Measurements from ENCODE around the gene SHISAL1.

SHISAL1 gene

DNA sequence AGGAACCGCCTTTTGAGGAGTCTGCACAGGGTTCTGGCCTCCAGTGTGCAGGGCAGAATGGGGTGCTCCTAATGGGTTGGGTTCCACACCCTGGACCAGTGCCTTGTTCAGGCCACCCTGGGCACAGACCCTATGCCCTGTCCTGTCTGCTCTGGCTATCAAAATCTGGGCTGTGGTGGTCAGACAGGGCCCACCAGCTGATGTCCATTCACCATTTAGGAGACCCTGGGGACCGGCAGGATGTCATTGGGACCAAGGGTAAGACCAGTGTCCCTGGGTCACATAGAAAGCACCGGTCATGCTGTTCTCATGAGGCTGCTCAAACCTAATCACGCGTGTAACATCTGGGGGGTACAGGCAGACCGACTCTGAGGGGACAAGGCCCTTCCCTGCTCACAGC, 94.7 kb downstream of the SHISAL1 start:
- peaks cover 13% of the 10 kb centered on the region for H3K27me3 Mint-ChIP-seq
- no peak for ATAC-seq
- no peaks in the 10 kb centered on the region for H3K9me3 Mint-ChIP-seq
- no peak overlapping the region for H3K4me3 Mint-ChIP-seq
- no peak overlapping the region for H3K27ac Mint-ChIP-seq
- H3K36me3 Mint-ChIP-seq, result no peaks in the 10 kb centered on the region
- H3K4me1 Mint-ChIP-seq, result no peaks in the 10 kb centered on the region

DNA sequence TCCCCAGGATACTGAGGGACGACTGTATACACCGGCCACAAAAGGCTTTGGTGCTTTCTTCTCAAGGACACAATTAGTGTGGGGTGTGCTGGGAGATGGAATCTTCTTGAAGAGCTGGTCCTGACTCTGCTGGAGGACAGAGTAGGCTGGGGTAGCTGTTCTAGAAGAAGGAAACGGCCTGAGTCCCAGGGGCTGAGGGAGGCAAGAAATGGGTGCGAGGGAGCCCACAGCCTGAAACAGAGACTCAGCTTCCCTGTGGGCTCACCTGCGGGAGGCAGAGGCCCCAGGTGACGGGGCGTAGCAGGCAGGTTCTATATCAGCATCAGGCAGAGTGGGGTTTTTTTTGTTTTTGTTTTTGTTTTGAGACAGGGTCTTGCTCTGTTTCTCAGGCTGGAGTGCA, 95.4 kb downstream of the SHISAL1 start:
- no peak overlapping the region for H3K27ac Mint-ChIP-seq
- no peak for ATAC-seq

DNA sequence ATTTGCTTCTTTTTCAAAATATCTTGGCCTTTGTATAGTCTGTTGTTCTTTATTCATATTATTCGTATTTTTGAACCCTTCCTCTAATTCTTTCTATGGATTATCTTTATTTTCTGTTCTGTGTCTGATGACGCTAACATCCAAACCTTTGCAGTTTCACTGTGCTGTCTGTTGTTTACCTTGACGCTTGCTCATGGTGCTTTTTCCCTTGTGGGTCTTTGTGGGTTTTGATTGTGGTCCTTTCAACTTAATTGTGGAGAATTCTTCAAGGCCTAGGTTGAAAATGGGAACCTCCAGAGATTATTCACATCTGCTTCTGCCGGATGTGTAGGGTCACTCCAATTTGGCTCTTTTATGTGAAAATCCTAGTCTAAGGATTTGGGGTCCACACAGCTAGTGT, 97.5 kb downstream of the SHISAL1 start:
- no peak for ATAC-seq
- no peaks in the 10 kb centered on the region for H3K9me3 Mint-ChIP-seq
- no peaks in the 10 kb centered on the region for H3K27me3 Mint-ChIP-seq
- no peak overlapping the region for H3K27ac Mint-ChIP-seq
- peaks cover 13% of the 10 kb centered on the region for H3K36me3 Mint-ChIP-seq
- no peak overlapping the region for H3K4me3 Mint-ChIP-seq
- H3K4me1 Mint-ChIP-seq, result no peaks in the 10 kb centered on the region

More for the DNA sequence above, 95.4 kb downstream of the SHISAL1 start:
- Mint-ChIP-seq H3K4me1 (no peaks in the 10 kb centered on the region), H3K36me3 (no peaks in the 10 kb centered on the region), H3K4me3 (no peak overlapping the region), H3K9me3 (no peaks in the 10 kb centered on the region), H3K27me3 (peaks cover 10% of the 10 kb centered on the region)

DNA sequence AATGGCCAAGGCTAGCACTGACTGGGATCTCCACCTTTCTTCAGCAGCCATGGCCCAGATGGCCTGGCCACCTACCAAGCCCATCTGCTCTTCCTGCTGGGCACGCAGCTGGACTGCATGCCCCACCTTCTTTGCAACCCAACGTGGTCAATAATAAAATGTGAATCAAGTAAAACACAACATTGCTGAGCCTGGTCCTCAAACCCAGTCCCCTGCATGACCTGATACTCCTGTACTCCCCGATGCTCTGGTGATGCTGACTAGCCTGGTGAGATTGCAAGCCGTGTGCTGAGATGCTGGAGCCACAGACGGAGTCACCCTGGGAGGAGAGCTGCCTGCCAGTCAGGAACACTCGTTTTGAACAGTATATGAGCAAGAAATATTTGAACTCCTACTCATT, 98.0 kb downstream of the SHISAL1 start:
- Mint-ChIP-seq H3K36me3 (peaks cover 18% of the 10 kb centered on the region), H3K4me3 (no peak overlapping the region), H3K9me3 (peaks cover 3% of the 10 kb centered on the region), H3K27ac (no peak overlapping the region), H3K27me3 (no peaks in the 10 kb centered on the region), H3K4me1 (peaks cover 2% of the 10 kb centered on the region)
- no peak for ATAC-seq

DNA sequence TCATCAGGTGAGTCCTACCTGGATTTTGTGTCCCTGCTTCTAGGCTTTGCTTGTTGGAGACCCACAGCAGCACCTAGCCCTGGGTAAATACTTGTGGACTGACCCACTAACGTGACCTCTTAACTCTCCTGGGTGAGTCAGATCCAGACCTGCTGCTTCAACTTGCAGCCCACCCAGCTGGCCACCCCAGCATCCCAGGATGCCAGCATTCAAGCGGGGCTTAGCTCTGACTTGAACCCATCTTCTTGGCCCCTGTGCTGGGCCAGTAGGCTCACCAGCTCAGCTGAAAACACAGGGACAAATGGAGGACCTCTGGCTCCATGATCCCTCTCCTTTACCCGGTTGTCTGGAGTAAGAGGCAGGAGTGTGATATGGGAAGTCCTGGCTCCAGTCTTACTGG, 98.6 kb downstream of the SHISAL1 start:
- peaks cover 7% of the 10 kb centered on the region for H3K4me1 Mint-ChIP-seq
- peaks cover 24% of the 10 kb centered on the region for H3K36me3 Mint-ChIP-seq
- ATAC-seq, result no peak
- no peak overlapping the region for H3K27ac Mint-ChIP-seq
- no peaks in the 10 kb centered on the region for H3K27me3 Mint-ChIP-seq
- no peak overlapping the region for H3K4me3 Mint-ChIP-seq
- H3K9me3 Mint-ChIP-seq, result peaks cover 6% of the 10 kb centered on the region

DNA sequence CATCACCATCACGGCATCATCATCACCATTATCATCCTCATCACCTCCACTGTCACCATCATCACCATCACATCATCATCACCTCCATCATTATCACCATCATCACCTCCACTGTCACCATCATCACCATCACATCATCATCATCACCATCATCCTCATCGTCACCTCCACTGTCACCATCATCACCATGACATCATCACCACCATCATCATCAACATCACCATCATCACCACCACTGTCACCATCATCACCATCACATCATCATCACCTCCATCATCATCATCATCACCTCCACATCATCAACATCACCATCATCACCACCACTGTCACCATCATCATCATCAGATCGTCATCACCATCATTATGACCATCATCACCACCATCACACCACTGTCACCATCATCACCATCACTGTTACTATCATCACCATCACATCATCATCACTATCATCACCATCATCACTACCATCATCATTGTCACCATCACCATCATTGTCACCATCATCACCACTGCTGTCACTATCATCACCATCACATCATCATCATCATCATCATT, 99.2 kb downstream of the SHISAL1 start:
- Mint-ChIP-seq H3K4me1 (peaks cover 14% of the 10 kb centered on the region), H3K27me3 (no peaks in the 10 kb centered on the region), H3K27ac (no peak overlapping the region), H3K4me3 (no peak overlapping the region), H3K36me3 (peaks cover 27% of the 10 kb centered on the region), H3K9me3 (peaks cover 6% of the 10 kb centered on the region)
- no peak for ATAC-seq

DNA sequence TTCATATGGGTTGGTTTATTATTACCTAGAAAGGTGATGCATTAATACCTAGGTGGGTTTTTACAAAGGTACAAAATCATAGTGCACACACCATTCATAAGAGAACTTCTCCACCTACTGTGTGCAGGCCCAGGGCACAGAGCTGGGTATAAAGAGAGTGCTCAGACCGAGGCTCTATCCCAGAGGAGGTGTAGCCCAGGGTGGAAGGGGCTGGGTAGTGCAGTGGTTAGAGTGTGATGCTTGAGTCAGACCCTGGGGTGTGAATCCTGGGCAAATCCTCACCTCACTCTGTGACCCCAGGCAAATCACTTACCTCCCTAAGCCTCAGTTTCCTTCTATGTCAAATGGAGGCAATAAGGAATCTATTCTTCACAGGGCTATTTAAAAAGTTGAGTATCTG, 99.8 kb downstream of the SHISAL1 start:
- Mint-ChIP-seq H3K27ac (no peak overlapping the region), H3K9me3 (peaks cover 6% of the 10 kb centered on the region)
- peak; percentile 36 for ATAC-seq

DNA sequence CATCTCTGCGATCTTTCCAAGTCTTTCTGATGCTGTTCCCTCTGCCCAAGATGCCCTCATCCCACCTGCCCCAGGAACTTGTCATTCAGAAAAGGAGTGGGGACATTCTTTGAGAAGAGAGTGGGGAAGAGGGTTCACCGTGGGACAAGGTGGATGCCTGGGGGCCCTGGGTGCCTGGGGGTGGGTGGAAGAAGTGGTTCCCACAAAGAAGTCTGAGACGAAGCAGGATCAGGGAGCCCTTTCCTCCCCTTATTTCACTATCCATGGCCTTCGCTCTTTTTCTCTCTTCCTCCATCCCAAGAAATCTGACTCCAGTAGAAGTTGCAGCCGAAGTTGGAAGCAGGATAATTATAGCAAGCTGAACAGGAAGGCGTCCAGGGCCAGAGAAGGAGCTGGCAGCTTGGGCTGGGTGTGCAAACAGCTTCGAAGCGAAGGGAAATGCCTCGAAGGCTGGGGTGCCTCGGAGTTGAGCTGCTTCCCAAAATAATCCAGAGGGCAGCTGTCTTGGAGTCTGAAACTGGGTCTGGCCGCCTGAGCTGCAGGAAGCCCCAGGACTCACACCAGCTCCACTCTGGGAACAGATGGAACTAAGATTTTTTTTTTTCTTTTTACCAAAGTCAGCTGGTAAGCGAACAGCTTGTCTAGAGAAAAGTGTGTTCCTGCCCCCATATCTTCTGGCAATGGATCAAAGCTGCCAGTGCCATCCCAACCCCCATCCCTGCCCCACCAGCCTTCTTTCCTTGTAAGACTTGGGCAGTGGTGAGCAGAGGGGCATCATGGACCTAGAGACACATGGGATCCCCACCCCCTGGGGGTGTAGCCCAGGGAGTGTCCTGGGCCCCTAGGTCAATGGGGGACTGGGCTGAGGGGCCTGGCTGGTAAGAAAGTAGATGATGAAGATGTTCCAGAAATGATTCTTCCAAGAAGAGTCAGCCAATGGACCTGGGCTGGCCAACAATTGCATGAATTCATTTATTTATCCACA, 100.5 kb downstream of the SHISAL1 start:
- peaks cover 25% of the 10 kb centered on the region for H3K4me1 Mint-ChIP-seq
- peaks cover 6% of the 10 kb centered on the region for H3K9me3 Mint-ChIP-seq
- peaks cover 27% of the 10 kb centered on the region for H3K36me3 Mint-ChIP-seq
- no peak overlapping the region for H3K4me3 Mint-ChIP-seq
- H3K27ac Mint-ChIP-seq, result no peak overlapping the region
- no peak for ATAC-seq
- H3K27me3 Mint-ChIP-seq, result no peaks in the 10 kb centered on the region

More for the DNA sequence above, 99.8 kb downstream of the SHISAL1 start:
- Mint-ChIP-seq H3K27me3 (no peaks in the 10 kb centered on the region), H3K4me1 (peaks cover 20% of the 10 kb centered on the region), H3K4me3 (no peak overlapping the region), H3K36me3 (peaks cover 27% of the 10 kb centered on the region)

DNA sequence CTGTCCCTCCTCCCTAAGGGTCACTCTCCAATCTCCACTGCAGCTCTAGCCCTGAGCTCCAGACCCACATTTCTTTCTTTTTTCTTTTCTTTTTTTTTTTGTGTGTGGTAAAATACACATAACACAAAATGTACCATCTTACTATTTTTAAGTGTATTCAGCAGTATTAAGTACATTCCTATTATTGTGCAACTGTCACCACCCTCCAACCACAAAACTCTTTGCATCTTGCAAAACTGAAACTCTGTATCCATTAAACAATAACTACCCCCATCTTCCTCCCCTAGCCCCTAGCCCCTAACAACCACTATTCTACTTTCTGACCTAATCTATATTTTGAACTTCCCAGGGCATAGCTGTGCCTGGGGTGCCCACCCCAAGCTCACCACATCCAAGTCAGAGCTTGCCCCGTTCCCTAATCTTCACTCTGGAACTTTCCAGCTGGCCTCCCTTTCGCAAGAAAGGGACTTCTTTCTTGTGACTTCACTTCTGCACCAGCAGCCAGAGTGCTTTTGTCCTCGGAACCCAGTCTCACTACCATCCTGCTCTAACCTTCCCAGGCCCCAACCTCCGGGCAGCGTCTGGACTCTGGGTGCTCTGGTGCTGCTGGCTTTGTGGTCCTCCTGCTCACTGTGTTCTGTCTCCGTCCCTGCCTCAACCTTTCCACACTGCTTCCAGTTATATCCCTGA, 101.3 kb downstream of the SHISAL1 start:
- Mint-ChIP-seq H3K4me1 (peaks cover 25% of the 10 kb centered on the region), H3K27me3 (no peaks in the 10 kb centered on the region), H3K27ac (no peak overlapping the region), H3K36me3 (peaks cover 27% of the 10 kb centered on the region), H3K4me3 (no peak overlapping the region), H3K9me3 (peaks cover 6% of the 10 kb centered on the region)
- no peak for ATAC-seq

DNA sequence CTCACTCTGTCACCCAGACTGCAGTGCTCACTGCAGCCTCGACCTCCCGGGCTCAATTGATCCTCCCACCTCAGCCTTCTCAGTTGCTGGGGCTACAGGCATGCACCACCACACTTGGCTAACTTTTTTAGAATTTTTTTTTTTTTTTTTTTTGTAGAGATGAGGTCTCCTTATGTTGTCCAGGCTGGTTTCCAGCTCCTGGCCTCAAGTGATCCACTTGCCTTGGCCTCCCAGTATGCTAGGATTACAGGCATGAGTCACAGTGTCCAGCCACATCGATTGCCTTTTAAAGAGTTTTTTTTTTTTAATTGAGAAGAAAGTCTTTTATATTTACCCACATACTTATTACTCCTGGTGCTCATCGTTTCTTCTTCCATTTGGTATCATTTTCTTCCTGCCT, 102.0 kb downstream of the SHISAL1 start:
- Mint-ChIP-seq H3K36me3 (peaks cover 27% of the 10 kb centered on the region), H3K27me3 (no peaks in the 10 kb centered on the region), H3K4me1 (peaks cover 27% of the 10 kb centered on the region), H3K9me3 (peaks cover 6% of the 10 kb centered on the region), H3K4me3 (no peak overlapping the region), H3K27ac (no peak overlapping the region)
- ATAC-seq, result no peak

DNA sequence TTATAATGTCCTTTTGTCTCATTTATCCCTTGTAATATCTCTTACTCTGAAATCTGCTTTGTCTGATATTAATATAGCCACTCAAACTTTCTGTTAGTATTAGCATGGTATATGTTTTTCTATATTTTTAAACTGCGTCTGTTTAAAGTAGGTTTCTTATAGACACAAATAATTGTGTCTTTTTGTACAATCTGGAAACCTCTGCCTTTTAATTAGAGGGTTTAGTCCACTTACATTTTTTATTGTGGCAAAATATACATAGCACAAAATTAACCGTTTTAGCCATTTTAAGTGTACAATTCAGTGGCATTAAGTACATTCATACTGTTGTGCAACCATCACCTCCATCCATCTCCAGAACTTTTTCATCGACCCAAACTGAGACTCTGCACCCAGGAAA, 103.4 kb downstream of the SHISAL1 start:
- ATAC-seq, result no peak
- H3K4me3 Mint-ChIP-seq, result no peak overlapping the region
- peaks cover 31% of the 10 kb centered on the region for H3K36me3 Mint-ChIP-seq
- peaks cover 6% of the 10 kb centered on the region for H3K9me3 Mint-ChIP-seq
- no peak overlapping the region for H3K27ac Mint-ChIP-seq
- no peaks in the 10 kb centered on the region for H3K27me3 Mint-ChIP-seq
- peaks cover 40% of the 10 kb centered on the region for H3K4me1 Mint-ChIP-seq

DNA sequence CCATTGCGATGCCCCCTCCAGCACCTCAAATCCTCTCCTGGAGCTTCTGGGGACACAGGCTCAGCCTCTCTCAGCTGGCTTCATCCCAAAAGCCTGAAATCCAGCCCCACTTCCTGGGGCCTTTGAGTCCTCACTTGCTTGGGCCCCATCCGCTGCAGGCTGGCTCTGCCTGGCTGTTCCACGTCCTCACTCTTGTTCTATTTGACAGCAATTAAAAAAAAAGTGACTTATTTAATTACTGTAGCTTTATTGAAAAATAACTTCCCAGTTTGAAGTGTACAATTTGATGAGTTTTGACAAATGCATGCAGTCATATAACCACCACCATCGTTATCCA, 104.8 kb downstream of the SHISAL1 start:
- no peak for ATAC-seq
- H3K27me3 Mint-ChIP-seq, result no peaks in the 10 kb centered on the region
- H3K4me1 Mint-ChIP-seq, result peaks cover 48% of the 10 kb centered on the region
- H3K36me3 Mint-ChIP-seq, result peaks cover 43% of the 10 kb centered on the region
- peaks cover 6% of the 10 kb centered on the region for H3K9me3 Mint-ChIP-seq
- no peak overlapping the region for H3K4me3 Mint-ChIP-seq
- H3K27ac Mint-ChIP-seq, result peak overlapping the region; percentile 57

DNA sequence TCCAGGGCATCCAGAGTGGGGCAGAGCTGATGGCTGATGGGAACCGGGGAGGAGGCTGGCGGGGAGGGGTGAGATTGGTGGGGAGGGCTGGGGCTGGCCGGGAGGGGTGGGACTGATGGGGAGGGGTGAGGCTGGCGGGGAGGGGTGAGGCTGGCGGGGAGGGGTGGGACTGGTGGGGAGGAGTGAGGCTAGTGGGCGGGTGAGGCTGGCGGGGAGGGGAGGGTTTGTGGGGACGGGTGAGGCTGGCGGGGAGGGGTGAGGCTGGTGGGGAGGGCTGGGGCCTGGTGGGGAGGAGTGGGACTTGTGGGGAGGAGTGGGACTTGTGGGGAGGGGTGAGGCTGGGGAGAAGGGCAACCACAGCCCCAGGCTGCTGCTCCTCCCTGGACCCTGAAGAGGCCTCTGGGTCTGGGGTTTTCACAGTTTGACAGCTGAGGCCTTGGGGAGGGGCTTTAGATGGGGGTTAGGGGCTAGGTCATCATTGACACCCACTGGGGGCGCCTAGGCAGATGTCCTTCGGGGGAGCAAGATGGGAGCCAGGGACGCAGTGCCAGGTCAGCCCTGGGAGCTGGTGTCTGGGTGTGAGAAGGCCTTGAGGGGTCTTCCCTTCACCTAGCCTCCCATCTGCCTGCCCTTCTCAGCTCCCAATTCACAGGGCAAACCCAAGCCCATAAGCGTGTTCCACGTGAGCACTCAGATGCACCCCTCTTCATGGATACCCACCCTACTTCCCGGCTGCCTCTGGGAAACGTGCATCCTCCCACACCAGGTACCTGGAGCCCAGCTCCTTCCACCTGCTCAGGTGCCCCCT, 105.4 kb downstream of the SHISAL1 start:
- peaks cover 49% of the 10 kb centered on the region for H3K36me3 Mint-ChIP-seq
- H3K27ac Mint-ChIP-seq, result peak overlapping the region; percentile 57
- peaks cover 6% of the 10 kb centered on the region for H3K9me3 Mint-ChIP-seq
- no peak overlapping the region for H3K4me3 Mint-ChIP-seq
- peaks cover 48% of the 10 kb centered on the region for H3K4me1 Mint-ChIP-seq
- peak; percentile 19 for ATAC-seq
- H3K27me3 Mint-ChIP-seq, result no peaks in the 10 kb centered on the region

DNA sequence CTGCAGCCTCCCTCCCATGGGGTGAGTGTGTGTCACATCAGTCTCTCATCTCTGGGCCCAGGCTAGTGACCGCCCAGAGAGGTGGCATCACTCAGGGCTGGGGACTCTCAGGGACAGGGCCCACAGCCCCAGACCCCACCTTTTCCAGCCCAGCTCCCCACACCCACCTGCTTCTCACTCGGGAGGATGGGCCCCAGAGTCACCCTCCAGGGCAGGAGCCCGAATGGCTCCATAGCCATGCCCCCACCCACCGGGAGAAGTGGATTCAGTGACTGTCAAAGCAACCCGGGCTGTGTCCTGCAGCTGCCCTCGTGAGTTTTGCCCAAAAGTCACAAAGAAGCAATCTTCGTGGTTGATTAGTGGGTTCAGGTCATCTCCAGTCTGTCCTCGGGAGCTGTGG, 106.1 kb downstream of the SHISAL1 start:
- Mint-ChIP-seq H3K36me3 (peaks cover 52% of the 10 kb centered on the region), H3K4me1 (peaks cover 48% of the 10 kb centered on the region), H3K9me3 (peaks cover 6% of the 10 kb centered on the region)

DNA sequence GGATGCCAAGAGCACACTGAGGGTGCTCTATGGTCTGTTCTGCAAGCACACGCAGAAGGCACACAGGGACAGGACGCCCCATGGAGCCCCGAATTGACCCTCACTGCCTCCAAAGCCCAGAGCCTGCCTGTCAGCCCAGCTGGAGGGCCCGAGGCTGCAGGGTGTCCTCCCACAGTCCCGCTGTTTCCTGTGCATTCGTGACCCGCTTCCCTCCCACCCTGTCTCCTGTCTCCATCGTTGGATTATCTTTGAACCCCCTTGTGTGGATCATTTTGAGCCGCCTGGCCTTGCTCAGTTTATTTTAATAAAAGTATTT, 106.5 kb downstream of the SHISAL1 start:
- Mint-ChIP-seq H3K27me3 (no peaks in the 10 kb centered on the region), H3K4me3 (no peak overlapping the region), H3K9me3 (peaks cover 6% of the 10 kb centered on the region), H3K27ac (no peak overlapping the region), H3K36me3 (peaks cover 52% of the 10 kb centered on the region), H3K4me1 (peaks cover 49% of the 10 kb centered on the region)
- ATAC-seq, result no peak

More for the DNA sequence above, 106.1 kb downstream of the SHISAL1 start:
- ATAC-seq, result no peak
- Mint-ChIP-seq H3K27me3 (no peaks in the 10 kb centered on the region), H3K27ac (no peak overlapping the region), H3K4me3 (no peak overlapping the region)
